Neural progenitor cell (in vitro differentiated cells): ENCODE data around the gene EGFL6. TPM values are rescaled to one million over a fixed set of nuclear protein-coding genes. Genes with fewer than 3 reads are reported as not detected.

Source experiments
- DNase-seq: peaks from one replicate; pipeline ENCODE4 v3.0.0-alpha.2; 2016; ENCODE audit warnings: low spot score
- H2AFZ ChIP-seq: fragments of 200-600 bp; sonication (generic); replicated peaks from 2 replicates; pipeline ENCODE4 v1.6.1; 2016; ENCODE audit warnings: antibody characterized with exemption
- H3F3A ChIP-seq: fragments of 200-600 bp; sonication (generic); 2 replicates; pipeline ENCODE4 v1.6.1; 2016; ENCODE audit warnings: antibody characterized with exemption, low read depth
- H3K27ac ChIP-seq: fragments of 200-600 bp; sonication (generic); 2 replicates; pipeline ENCODE4 v1.5.1; 2016; ENCODE audit warnings: mild to moderate bottlenecking
- H3K27me3 ChIP-seq: fragments of 200-600 bp; sonication (generic); 2 replicates; pipeline ENCODE4 v1.6.1; 2016; ENCODE audit warnings: mild to moderate bottlenecking, moderate library complexity
- H3K36me3 ChIP-seq: fragments of 200-600 bp; sonication (generic); 2 replicates; pipeline ENCODE4 v1.5.1; 2016
- H3K4me1 ChIP-seq: fragments of 200-600 bp; sonication (generic); 2 replicates; pipeline ENCODE4 v1.6.1; 2016; ENCODE audit warnings: mixed run types
- H3K4me2 ChIP-seq: fragments of 200-600 bp; sonication (generic); 2 replicates; pipeline ENCODE4 v1.6.1; 2016
- H3K4me3 ChIP-seq: fragments of 200-600 bp; sonication (generic); 2 replicates; pipeline ENCODE4 v1.5.1; 2016
- H3K79me2 ChIP-seq: fragments of 200-600 bp; sonication (generic); 2 replicates; pipeline ENCODE4 v1.6.1; 2016; ENCODE audit warnings: low read depth
- H3K9ac ChIP-seq: fragments of 200-600 bp; sonication (generic); 2 replicates; pipeline ENCODE4 v1.6.1; 2016
- H3K9me3 ChIP-seq: fragments of 200-600 bp; sonication (generic); 2 replicates; pipeline ENCODE4 v1.5.1; 2016; ENCODE audit warnings: low read depth
- H4K20me1 ChIP-seq: fragments of 200-600 bp; sonication (generic); 2 replicates; pipeline ENCODE4 v1.6.1; 2016; ENCODE audit warnings: low read depth
- H3K27ac Mint-ChIP-seq: 3 replicates; pipeline ENCODE4 v1.8.0; 2021; ENCODE audit warnings: mixed read lengths
- H3K27me3 Mint-ChIP-seq: 2 replicates; pipeline ENCODE4 v1.8.0; 2022; ENCODE audit warnings: low read depth, mild to moderate bottlenecking, inconsistent platforms, moderate library complexity, mixed read lengths; ENCODE audit not compliant: insufficient read depth
- H3K36me3 Mint-ChIP-seq: 3 replicates; pipeline ENCODE4 v1.8.0; 2021; ENCODE audit warnings: mixed read lengths
- H3K4me1 Mint-ChIP-seq: 3 replicates; pipeline ENCODE4 v1.8.0; 2021; ENCODE audit warnings: mixed read lengths
- H3K4me3 Mint-ChIP-seq: 3 replicates; pipeline ENCODE4 v1.8.0; 2021; ENCODE audit warnings: mild to moderate bottlenecking, moderate library complexity, mixed read lengths
- H3K9me3 Mint-ChIP-seq: 3 replicates; pipeline ENCODE4 v1.8.0; 2020; ENCODE audit warnings: mixed read lengths
- EZH2 ChIP-seq: fragments of 200-600 bp; sonication (generic); IDR thresholded peaks from 2 replicates; pipeline ENCODE4 v1.6.1; 2017; ENCODE audit warnings: antibody characterized with exemption, mild to moderate bottlenecking, moderate library complexity
- EZH2phosphoT487 ChIP-seq: fragments of 200-600 bp; sonication (generic); IDR thresholded peaks from 2 replicates; pipeline ENCODE4 v1.6.1; 2017; ENCODE audit warnings: antibody characterized with exemption
- total RNA-seq: library from RNA; depleted of rRNA; stranded (reverse); fragments of >200 nt; gene quantifications from 2 replicates; pipeline ENCODE4 v1.2.3, GENCODE V29; 2015; ENCODE audit warnings: low replicate concordance
- TF ChIP-seq, protein P1 (sequence below): fragments of 200-600 bp; sonication (generic); IDR thresholded peaks from 2 replicates; pipeline ENCODE4 v1.5.1; 2017; ENCODE audit warnings: antibody characterized with exemption, mild to moderate bottlenecking

EGFL6 gene
- total RNA-seq, 1 donor from 2014 or later, result 1.2 TPM

DNA sequence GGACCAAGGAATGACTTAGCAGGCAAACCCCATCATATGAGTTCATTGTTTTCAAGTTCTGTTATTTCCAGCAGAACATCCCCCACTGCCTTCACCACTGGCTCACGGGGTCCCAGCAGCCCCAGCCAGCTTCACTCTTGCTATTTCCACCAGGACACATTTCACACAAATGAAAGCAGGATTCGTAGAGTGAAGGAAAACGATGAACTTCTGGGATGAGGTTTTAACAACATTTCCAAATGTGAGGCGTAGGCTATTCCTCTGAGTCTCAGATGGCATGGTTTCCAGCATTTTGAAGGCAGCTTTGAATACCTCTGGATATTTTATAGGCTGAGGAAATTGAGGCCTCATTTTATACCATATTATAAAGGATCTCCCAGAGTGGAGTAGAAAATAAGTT is 32.9 kb upstream of the EGFL6 start:
- TF ChIP-seq, protein P1, sequence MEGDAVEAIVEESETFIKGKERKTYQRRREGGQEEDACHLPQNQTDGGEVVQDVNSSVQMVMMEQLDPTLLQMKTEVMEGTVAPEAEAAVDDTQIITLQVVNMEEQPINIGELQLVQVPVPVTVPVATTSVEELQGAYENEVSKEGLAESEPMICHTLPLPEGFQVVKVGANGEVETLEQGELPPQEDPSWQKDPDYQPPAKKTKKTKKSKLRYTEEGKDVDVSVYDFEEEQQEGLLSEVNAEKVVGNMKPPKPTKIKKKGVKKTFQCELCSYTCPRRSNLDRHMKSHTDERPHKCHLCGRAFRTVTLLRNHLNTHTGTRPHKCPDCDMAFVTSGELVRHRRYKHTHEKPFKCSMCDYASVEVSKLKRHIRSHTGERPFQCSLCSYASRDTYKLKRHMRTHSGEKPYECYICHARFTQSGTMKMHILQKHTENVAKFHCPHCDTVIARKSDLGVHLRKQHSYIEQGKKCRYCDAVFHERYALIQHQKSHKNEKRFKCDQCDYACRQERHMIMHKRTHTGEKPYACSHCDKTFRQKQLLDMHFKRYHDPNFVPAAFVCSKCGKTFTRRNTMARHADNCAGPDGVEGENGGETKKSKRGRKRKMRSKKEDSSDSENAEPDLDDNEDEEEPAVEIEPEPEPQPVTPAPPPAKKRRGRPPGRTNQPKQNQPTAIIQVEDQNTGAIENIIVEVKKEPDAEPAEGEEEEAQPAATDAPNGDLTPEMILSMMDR, result no peak
- no peak for TF ChIP-seq EZH2
- no peak for TF ChIP-seq EZH2phosphoT487
- no peaks in the 10 kb centered on the region for H3K27me3 ChIP-seq
- no peaks in the 10 kb centered on the region for H3F3A ChIP-seq
- Mint-ChIP-seq H3K9me3 (peaks cover 2% of the 10 kb centered on the region), H3K36me3 (peaks cover 2% of the 10 kb centered on the region), H3K4me3 (no peak overlapping the region), H3K27me3 (peaks cover 3% of the 10 kb centered on the region), H3K4me1 (no peaks in the 10 kb centered on the region), H3K27ac (no peak overlapping the region)
- no peak for DNase-seq
- H3K4me3 ChIP-seq, result no peak overlapping the region
- no peaks in the 10 kb centered on the region for H3K36me3 ChIP-seq
- H3K4me1 ChIP-seq, result no peaks in the 10 kb centered on the region
- H3K79me2 ChIP-seq, result no peaks in the 10 kb centered on the region
- H4K20me1 ChIP-seq, result no peaks in the 10 kb centered on the region
- no peak overlapping the region for H3K27ac ChIP-seq
- H3K4me2 ChIP-seq, result no peak overlapping the region
- H3K9ac ChIP-seq, result no peak overlapping the region
- no peak overlapping the region for H2AFZ ChIP-seq
- H3K9me3 ChIP-seq, result no peaks in the 10 kb centered on the region

DNA sequence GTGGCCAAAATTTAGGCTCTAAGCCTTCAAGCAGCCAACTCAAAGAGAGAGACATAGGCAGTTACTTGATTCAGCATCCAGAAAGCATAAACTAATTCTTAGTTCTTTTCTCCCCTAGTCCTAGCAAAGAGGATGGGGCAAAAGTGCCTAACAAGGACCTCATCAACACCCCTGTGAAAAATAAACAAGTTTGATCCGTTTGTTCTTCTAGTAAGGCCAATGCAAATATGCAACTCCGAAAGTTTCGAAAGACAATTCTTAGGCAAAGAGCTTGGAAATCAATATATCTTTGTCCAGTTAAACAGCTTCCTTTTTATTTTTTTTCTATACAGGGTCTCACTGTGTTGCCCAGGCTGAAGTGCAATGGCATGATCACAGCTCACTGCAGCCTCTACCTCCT is 31.0 kb upstream of the EGFL6 start:
- DNase-seq, result no peak

DNA sequence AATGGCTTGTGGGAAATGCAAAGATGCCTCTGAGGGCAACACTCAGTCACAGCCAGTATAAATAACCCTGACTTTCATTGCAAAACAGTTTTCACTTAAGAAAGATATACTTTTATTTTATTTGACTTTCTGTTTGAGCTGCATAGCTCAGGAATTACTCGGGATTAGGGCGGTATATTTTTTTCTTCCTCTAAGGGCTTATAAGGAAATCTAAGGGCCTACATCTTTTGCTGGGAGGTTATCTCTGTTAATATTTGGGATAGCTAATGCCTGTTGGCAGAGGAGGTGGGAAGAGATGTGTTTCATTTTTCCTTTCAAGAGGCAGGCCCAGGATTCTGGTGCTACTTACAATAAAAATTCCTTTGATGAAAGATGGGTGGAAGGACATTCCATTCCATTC is 28.8 kb upstream of the EGFL6 start:
- Histone ChIP-seq H3F3A (no peaks in the 10 kb centered on the region), H3K36me3 (no peaks in the 10 kb centered on the region), H4K20me1 (no peaks in the 10 kb centered on the region), H3K9ac (no peak overlapping the region), H3K79me2 (no peaks in the 10 kb centered on the region), H3K4me3 (no peak overlapping the region), H3K9me3 (no peaks in the 10 kb centered on the region), H3K4me2 (no peak overlapping the region), H2AFZ (no peak overlapping the region), H3K27me3 (no peaks in the 10 kb centered on the region), H3K4me1 (peaks cover 3% of the 10 kb centered on the region), H3K27ac (no peak overlapping the region)
- Mint-ChIP-seq H3K4me3 (no peak overlapping the region), H3K27ac (no peak overlapping the region), H3K9me3 (no peaks in the 10 kb centered on the region), H3K27me3 (no peaks in the 10 kb centered on the region), H3K36me3 (no peaks in the 10 kb centered on the region), H3K4me1 (no peaks in the 10 kb centered on the region)
- no peak for TF ChIP-seq EZH2
- TF ChIP-seq, protein P1, result no peak
- TF ChIP-seq EZH2phosphoT487, result no peak
- no peak for DNase-seq

More for the DNA sequence above, 31.0 kb upstream of the EGFL6 start:
- Histone ChIP-seq H3K27me3 (no peaks in the 10 kb centered on the region), H3K4me3 (no peak overlapping the region), H3K9ac (no peak overlapping the region), H3K4me2 (no peak overlapping the region), H3F3A (no peaks in the 10 kb centered on the region), H3K4me1 (no peaks in the 10 kb centered on the region), H3K9me3 (no peaks in the 10 kb centered on the region), H3K27ac (no peak overlapping the region), H3K79me2 (no peaks in the 10 kb centered on the region), H2AFZ (no peak overlapping the region), H3K36me3 (no peaks in the 10 kb centered on the region), H4K20me1 (no peaks in the 10 kb centered on the region)
- no peaks in the 10 kb centered on the region for H3K9me3 Mint-ChIP-seq
- H3K27me3 Mint-ChIP-seq, result peaks cover 3% of the 10 kb centered on the region
- no peak for TF ChIP-seq EZH2phosphoT487
- no peaks in the 10 kb centered on the region for H3K4me1 Mint-ChIP-seq
- H3K27ac Mint-ChIP-seq, result no peak overlapping the region
- no peak overlapping the region for H3K4me3 Mint-ChIP-seq
- H3K36me3 Mint-ChIP-seq, result no peaks in the 10 kb centered on the region

DNA sequence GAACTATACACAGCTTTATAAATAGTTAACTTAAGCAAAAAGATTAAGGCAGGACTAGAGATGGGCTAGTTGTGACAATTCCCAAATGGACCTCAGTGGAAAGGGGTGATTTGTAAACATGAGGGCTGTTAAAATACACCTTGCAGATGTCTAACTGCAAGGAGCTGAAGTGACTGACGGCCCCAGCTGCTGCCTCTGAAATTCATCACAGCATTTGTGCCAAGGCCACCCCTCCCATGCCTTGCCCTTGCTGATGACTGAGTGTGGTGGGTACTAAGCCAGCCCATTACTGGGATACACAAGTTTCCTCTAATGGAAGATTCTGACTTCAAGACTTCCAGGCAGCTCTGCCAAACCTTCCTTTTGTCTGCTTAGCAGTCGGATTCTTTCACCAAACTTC is 23.7 kb upstream of the EGFL6 start:
- H3K4me3 Mint-ChIP-seq, result no peak overlapping the region
- no peak overlapping the region for H3K4me2 ChIP-seq
- TF ChIP-seq EZH2phosphoT487, result no peak
- TF ChIP-seq EZH2, result no peak
- TF ChIP-seq, protein P1, result no peak
- H3K36me3 ChIP-seq, result no peaks in the 10 kb centered on the region
- H4K20me1 ChIP-seq, result no peaks in the 10 kb centered on the region
- H3K4me1 Mint-ChIP-seq, result no peaks in the 10 kb centered on the region
- no peak for DNase-seq
- H3K36me3 Mint-ChIP-seq, result no peaks in the 10 kb centered on the region
- H3F3A ChIP-seq, result no peaks in the 10 kb centered on the region
- H3K4me3 ChIP-seq, result no peak overlapping the region
- H3K9me3 Mint-ChIP-seq, result no peaks in the 10 kb centered on the region
- H3K79me2 ChIP-seq, result no peaks in the 10 kb centered on the region
- H3K9me3 ChIP-seq, result no peaks in the 10 kb centered on the region
- H2AFZ ChIP-seq, result no peak overlapping the region
- peaks cover 3% of the 10 kb centered on the region for H3K4me1 ChIP-seq
- no peaks in the 10 kb centered on the region for H3K27me3 ChIP-seq
- H3K9ac ChIP-seq, result no peak overlapping the region
- H3K27ac ChIP-seq, result no peak overlapping the region
- H3K27ac Mint-ChIP-seq, result no peak overlapping the region
- H3K27me3 Mint-ChIP-seq, result no peaks in the 10 kb centered on the region
